ENCODE measurements around the gene SULT1C4. TPM values are rescaled to one million over a fixed set of nuclear protein-coding genes. Genes with fewer than 3 reads are reported as not detected.

The SULT1C4 gene
- total RNA-seq (1 to 10 TPM in 2 of 6 donors, under 1 TPM in 4; 0.55 to 5.0 (median 0.67) TPM), polyA plus RNA-seq (under 1 TPM; 0.42 to 0.92 TPM)

GRCh38 chr2:108377815-108378630, at the start of gene SULT1C4:
TSS of gene SULT1C4 (plus strand) at chr2:108377954. CDS start at chr2:108378338, 384 bp downstream.
- Histone ChIP-seq H3K4me1 (no peaks in the 10 kb centered on the region), H3K27ac (peak within 1 kb of the TSS in 3 of 4 donors; percentile 8 to 55 (median 37)), H3K9me3 (no peaks in the 10 kb centered on the region), H3K27me3 (no peaks in the 10 kb centered on the region), H3K4me3 (peak within 1 kb of the TSS in 3 of 4 donors; percentile 1 to 28 (median 24)), H3K36me3 (no peaks in the 10 kb centered on the region)
- TF ChIP-seq, protein P1, sequence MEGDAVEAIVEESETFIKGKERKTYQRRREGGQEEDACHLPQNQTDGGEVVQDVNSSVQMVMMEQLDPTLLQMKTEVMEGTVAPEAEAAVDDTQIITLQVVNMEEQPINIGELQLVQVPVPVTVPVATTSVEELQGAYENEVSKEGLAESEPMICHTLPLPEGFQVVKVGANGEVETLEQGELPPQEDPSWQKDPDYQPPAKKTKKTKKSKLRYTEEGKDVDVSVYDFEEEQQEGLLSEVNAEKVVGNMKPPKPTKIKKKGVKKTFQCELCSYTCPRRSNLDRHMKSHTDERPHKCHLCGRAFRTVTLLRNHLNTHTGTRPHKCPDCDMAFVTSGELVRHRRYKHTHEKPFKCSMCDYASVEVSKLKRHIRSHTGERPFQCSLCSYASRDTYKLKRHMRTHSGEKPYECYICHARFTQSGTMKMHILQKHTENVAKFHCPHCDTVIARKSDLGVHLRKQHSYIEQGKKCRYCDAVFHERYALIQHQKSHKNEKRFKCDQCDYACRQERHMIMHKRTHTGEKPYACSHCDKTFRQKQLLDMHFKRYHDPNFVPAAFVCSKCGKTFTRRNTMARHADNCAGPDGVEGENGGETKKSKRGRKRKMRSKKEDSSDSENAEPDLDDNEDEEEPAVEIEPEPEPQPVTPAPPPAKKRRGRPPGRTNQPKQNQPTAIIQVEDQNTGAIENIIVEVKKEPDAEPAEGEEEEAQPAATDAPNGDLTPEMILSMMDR (IDR thresholded peaks at IDR 0.05) = no peak
- intact Hi-C loops (cut with DNase I) = no loop called here
- WGBS, 2 donors = 42 to 43% methylated on average over 13 of the region's 13 CpGs
- FAIRE-seq (no peak), ATAC-seq (peak; percentile 13 to 85 (median 67)), DNase-seq (peak in 3 of 6 donors; percentile 14 to 53 (median 41))

DNA sequence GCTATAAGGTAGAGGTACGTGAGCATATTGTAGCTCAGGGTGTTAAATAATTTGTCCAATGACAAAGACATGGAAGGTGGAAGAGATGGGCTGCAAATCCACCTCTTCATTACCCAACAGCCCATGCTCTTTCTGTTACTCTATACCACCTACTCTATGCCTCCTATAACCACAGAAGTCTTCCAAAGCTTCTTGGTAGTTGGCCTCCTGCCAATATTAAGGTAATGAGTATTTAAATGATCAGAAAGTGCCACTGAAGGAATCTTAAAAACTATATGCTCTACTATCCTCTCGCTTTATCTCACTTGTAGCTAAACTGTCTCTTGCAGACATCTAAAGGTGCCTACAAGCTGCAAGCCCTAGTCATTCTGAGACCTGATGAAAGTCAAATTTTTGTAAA, 48.0 kb upstream of the SULT1C4 start:
- TF ChIP-seq, protein P1 (IDR thresholded peaks at IDR 0.05) = no peak
- Histone ChIP-seq H3K4me3 (no peak overlapping the region), H3K36me3 (no peaks in the 10 kb centered on the region), H3K27me3 (no peaks in the 10 kb centered on the region), H3K9me3 (no peaks in the 10 kb centered on the region), H3K27ac (no peak overlapping the region), H3K4me1 (no peaks in the 10 kb centered on the region)
- FAIRE-seq = no peak
- intact Hi-C loops (cut with DNase I) = no loop called here
- WGBS, 2 donors = 83 to 92% methylated on average over 2 of the region's 2 CpGs
- no peak for ATAC-seq
- no peak for DNase-seq

- Histone ChIP-seq H3K4me1 (no peaks in the 10 kb centered on the region), H3K27ac (no peak overlapping the region), H3K9me3 (no peaks in the 10 kb centered on the region), H3K27me3 (no peaks in the 10 kb centered on the region), H3K4me3 (no peak overlapping the region), H3K36me3 (no peaks in the 10 kb centered on the region)
- ATAC-seq (no peak), DNase-seq (no peak), FAIRE-seq (no peak)
- TF ChIP-seq, protein P1 (IDR thresholded peaks at IDR 0.05) = no peak
- intact Hi-C loops (cut with DNase I) = no loop called here
- WGBS, 2 donors = 50 to 65% methylated on average over 3 of the region's 3 CpGs
Observed at GRCh38 chr2:108330979-108331378, 46.8 kb upstream of the SULT1C4 start.

GRCh38 chr2:108345951-108346350, 31.8 kb upstream of the SULT1C4 start:
- 33 to 45% methylated on average over 3 of the region's 3 CpGs for WGBS, 2 donors
- H3K4me3 ChIP-seq = no peak overlapping the region

More at GRCh38 chr2:108345951-108346350, 31.8 kb upstream of the SULT1C4 start:
- no peak for DNase-seq
- FAIRE-seq = no peak
- intact Hi-C loops (cut with DNase I) = loop anchor here in 1 of 3 donors (5.0 kb wide), 1 partner anchor 236 kb away; no protein-coding TSS in a partner anchor
- H3K9me3 ChIP-seq = no peaks in the 10 kb centered on the region
- no peaks in the 10 kb centered on the region for H3K4me1 ChIP-seq
- no peaks in the 10 kb centered on the region for H3K36me3 ChIP-seq
- no peak overlapping the region for H3K27ac ChIP-seq
- TF ChIP-seq, protein P1 (IDR thresholded peaks at IDR 0.05) = no peak
- H3K27me3 ChIP-seq = no peaks in the 10 kb centered on the region
- ATAC-seq = peak in 1 of 4 donors; percentile 24
